ENCODE data around the gene RIC8A.

GRCh38 chr11:223884-224283 is 16.4 kb downstream of the RIC8A start:
- no peak for TF ChIP-seq CTCF (conservative IDR thresholded peaks at IDR 0.05; ENCODE audit: low read length)
- no peak for TF ChIP-seq EZH2phosphoT487 (IDR thresholded peaks at IDR 0.05; ENCODE audit: borderline replicate concordance)
